Ishikawa (cell line): ENCODE measurements around the gene AZU1.

Experiments
- CEBPB ChIP-seq: IDR thresholded peaks from 2 replicates; pipeline ENCODE4 v1.6.1; 2012
- CREB1 ChIP-seq: IDR thresholded peaks from 2 replicates; pipeline ENCODE4 v1.6.1; 2012; ENCODE audit warnings: low read depth
- EGR1 ChIP-seq: IDR thresholded peaks from 2 replicates; pipeline ENCODE4 v1.6.1; 2012
- EP300 ChIP-seq: IDR thresholded peaks from 2 replicates; pipeline ENCODE4 v1.6.1; 2012; ENCODE audit warnings: borderline replicate concordance
- FOXM1 ChIP-seq: IDR thresholded peaks from 2 replicates; pipeline ENCODE4 v1.6.1; 2012; ENCODE audit warnings: low read depth, borderline replicate concordance
- RAD21 ChIP-seq: IDR thresholded peaks from 2 replicates; pipeline ENCODE4 v1.6.1; 2012; ENCODE audit warnings: low read depth
- TAF1 ChIP-seq: IDR thresholded peaks from 2 replicates; pipeline ENCODE4 v1.6.1; 2012; ENCODE audit warnings: low read depth, mild to moderate bottlenecking
- TCF12 ChIP-seq: IDR thresholded peaks from 2 replicates; pipeline ENCODE4 v1.6.1; 2012; ENCODE audit warnings: low read depth
- TEAD4 ChIP-seq: IDR thresholded peaks from 2 replicates; pipeline ENCODE4 v1.6.1; 2012
- YY1 ChIP-seq: IDR thresholded peaks from 2 replicates; pipeline ENCODE4 v1.6.1; 2012; ENCODE audit warnings: low read depth
- ZBTB7A ChIP-seq: IDR thresholded peaks from 2 replicates; pipeline ENCODE4 v1.6.1; 2012; ENCODE audit warnings: low read depth
- TF ChIP-seq, protein P1 (sequence below): IDR thresholded peaks from 2 replicates; pipeline ENCODE4 v1.6.1; 2012
- TF ChIP-seq, protein P2 (sequence below): IDR thresholded peaks from 2 replicates; pipeline ENCODE4 v1.6.1; 2012; ENCODE audit warnings: low read depth, mild to moderate bottlenecking
- TF ChIP-seq, protein P3 (sequence below): IDR thresholded peaks from 2 replicates; pipeline ENCODE4 v1.6.1; 2012

DNA sequence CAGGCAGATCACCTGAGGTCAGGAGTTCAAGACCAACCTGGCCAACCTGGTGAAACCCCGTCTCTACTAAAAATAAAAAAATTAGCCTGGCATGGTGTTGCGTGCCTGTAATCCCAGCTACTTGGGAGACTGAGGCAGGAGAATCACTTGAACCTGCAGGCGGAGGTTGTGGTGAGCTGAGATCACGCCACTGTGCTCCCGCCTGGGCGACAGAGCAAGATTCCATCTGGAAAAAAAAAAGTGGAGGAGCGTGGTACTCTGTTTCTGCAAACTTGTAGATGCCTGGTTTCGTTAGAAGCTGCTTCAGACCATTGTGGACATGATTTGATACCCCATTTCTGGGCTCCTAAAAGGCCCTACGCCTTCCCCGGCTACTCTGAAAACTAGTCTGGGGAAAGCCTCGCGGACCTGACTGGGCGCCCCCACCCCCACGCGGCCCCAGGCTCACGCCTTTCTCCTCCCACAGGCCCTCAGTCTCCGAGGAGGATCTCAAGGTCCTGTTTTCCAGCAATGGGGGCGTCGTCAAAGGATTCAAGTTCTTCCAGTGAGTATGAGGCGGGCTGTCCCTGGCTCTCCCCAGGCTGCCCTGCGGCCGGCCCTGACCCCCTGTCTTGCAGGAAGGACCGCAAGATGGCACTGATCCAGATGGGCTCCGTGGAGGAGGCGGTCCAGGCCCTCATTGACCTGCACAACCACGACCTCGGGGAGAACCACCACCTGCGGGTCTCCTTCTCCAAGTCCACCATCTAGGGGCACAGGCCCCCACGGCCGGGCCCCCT, 17.4 kb upstream of the AZU1 start:
- no peak for TF ChIP-seq CREB1
- TF ChIP-seq ZBTB7A = no peak
- no peak for TF ChIP-seq CEBPB
- no peak for TF ChIP-seq TCF12
- TF ChIP-seq TEAD4 = no peak
- TF ChIP-seq EGR1 = no peak
- no peak for TF ChIP-seq YY1
- TF ChIP-seq RAD21 = no peak
- TF ChIP-seq TAF1 = no peak
- TF ChIP-seq FOXM1 = no peak
- TF ChIP-seq, protein P1, sequence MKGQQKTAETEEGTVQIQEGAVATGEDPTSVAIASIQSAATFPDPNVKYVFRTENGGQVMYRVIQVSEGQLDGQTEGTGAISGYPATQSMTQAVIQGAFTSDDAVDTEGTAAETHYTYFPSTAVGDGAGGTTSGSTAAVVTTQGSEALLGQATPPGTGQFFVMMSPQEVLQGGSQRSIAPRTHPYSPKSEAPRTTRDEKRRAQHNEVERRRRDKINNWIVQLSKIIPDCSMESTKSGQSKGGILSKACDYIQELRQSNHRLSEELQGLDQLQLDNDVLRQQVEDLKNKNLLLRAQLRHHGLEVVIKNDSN = no peak
- TF ChIP-seq, protein P2, sequence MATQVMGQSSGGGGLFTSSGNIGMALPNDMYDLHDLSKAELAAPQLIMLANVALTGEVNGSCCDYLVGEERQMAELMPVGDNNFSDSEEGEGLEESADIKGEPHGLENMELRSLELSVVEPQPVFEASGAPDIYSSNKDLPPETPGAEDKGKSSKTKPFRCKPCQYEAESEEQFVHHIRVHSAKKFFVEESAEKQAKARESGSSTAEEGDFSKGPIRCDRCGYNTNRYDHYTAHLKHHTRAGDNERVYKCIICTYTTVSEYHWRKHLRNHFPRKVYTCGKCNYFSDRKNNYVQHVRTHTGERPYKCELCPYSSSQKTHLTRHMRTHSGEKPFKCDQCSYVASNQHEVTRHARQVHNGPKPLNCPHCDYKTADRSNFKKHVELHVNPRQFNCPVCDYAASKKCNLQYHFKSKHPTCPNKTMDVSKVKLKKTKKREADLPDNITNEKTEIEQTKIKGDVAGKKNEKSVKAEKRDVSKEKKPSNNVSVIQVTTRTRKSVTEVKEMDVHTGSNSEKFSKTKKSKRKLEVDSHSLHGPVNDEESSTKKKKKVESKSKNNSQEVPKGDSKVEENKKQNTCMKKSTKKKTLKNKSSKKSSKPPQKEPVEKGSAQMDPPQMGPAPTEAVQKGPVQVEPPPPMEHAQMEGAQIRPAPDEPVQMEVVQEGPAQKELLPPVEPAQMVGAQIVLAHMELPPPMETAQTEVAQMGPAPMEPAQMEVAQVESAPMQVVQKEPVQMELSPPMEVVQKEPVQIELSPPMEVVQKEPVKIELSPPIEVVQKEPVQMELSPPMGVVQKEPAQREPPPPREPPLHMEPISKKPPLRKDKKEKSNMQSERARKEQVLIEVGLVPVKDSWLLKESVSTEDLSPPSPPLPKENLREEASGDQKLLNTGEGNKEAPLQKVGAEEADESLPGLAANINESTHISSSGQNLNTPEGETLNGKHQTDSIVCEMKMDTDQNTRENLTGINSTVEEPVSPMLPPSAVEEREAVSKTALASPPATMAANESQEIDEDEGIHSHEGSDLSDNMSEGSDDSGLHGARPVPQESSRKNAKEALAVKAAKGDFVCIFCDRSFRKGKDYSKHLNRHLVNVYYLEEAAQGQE = no peak
- TF ChIP-seq, protein P3, sequence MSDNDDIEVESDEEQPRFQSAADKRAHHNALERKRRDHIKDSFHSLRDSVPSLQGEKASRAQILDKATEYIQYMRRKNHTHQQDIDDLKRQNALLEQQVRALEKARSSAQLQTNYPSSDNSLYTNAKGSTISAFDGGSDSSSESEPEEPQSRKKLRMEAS = no peak
- no peak for TF ChIP-seq EP300
